ENCODE results near the gene SLC25A36.
"Not testable (repeated sequence)": the region's sequence is repeated elsewhere in the genome, so short reads cannot be mapped to it uniquely, and the experiment has no call there.

Gene SLC25A36

DNA sequence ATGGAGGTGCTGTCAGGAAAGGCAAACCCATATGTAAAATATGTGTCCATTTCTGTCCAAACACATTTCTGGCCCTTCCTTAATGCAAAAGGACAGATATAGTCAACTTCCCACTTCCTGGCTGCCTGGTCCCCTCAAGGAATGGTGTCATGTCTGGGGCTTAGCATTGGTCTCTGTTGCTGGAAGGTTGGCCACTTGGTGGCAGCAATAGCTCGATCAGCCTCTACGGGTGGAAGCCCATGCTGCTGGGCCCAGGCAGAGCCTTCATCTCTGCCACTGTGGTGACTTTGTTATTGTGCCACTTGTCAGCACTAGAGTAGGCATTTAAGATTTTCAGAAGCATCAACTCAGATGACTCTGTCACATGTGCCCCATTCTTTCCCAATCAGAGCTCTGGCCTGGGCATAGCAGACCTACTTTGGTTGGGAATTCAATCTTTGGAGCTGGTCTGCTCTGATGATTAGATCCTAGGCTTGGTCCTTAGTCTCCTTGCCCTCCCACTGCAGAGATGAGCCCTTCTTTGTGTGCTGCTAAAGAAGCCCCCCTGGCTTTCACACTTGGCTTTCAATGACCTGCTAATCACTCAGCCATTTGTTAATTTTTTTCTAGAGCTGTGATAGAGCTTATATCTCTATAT is 58.5 kb downstream of the SLC25A36 start:
- no peak for DNase-seq

DNA sequence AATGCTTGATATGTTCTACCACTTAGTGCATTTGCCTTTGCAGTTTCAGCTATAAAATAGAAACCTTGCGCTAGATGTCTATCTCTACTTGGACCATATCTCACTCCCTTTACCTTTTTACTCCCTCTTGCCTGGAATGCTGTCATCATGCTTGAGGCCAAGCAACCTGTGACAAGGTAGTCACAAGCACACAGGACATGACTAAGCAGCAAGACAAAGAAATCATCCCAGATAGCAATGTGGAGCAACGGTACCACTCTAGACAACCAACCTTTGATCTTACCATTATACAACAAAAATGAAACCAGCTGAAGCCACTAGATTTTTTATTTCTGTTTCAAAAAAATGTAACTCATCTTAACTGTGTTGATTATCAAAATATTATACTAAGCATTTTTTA is 59.0 kb downstream of the SLC25A36 start:
- DNase-seq = no peak

DNA sequence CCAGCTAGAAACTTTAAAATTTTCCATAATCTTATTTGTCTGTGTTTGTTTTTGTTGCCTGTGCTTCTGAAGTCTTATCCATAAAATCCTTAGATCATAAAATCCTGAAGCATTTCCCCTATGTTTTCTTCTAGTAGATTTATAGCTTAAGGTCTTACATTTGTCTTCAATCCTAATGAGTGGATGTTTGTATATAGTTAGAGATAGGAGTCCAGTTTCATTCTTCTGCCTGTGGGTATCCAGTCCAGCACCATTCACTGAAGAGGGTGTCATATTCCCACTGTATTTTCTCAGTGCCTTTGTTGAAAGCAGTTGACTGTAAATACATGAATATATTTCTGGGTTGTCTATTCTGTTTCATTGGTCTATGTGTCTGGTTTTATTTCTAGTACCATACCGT is 64.7 kb downstream of the SLC25A36 start:
- DNase-seq = no peak

- DNase-seq = no peak
These were observed 67.9 kb downstream of the SLC25A36 start for GRCh38 chr3:141009496-141009895.

DNA sequence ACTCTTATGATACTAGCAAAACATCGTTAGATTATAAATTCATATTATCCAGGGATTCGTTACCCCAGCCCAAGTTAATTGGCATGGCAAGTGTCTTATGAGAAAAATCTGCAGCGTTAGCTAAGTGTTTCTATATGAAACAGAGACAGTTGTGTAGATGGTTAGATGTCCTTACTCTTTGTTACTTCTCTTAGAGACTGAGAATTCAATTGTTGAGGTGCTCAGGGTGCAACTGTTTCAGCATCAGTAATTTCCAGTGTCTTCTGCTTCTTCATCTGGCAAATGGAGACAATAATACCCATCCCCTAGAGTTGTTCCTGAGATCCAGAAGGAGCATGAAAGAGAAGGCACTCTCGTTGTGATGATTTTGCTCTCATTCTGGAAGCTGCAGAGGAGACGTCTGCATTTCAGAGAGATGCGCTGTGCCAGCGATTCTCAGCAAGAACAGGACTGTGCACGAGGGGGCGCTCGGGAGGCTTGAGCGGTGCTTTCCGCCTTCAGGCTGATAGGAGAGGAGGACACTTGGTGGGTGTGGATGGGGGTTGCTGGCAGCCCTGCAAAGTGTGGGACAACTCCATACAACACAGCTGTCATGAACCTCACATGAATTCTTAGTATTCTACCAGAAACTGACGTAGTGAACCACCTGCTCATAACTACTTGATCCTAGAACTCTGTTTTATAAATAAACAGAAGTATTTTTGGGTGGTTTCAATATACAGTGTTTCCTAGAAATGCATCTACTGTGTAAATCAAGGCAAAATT is 69.8 kb downstream of the SLC25A36 start:
- DNase-seq = no peak

GRCh38 chr3:141011997-141012262 is 70.3 kb downstream of the SLC25A36 start:
- DNase-seq = no peak

- DNase-seq = no peak
These were observed 70.9 kb downstream of the SLC25A36 start for GRCh38 chr3:141012571-141012970.

GRCh38 chr3:141015481-141015880 is 73.8 kb downstream of the SLC25A36 start:
- DNase-seq = no peak

- not testable (repeated sequence) for DNase-seq
These were observed 76.0 kb downstream of the SLC25A36 start for GRCh38 chr3:141017366-141018322.

DNA sequence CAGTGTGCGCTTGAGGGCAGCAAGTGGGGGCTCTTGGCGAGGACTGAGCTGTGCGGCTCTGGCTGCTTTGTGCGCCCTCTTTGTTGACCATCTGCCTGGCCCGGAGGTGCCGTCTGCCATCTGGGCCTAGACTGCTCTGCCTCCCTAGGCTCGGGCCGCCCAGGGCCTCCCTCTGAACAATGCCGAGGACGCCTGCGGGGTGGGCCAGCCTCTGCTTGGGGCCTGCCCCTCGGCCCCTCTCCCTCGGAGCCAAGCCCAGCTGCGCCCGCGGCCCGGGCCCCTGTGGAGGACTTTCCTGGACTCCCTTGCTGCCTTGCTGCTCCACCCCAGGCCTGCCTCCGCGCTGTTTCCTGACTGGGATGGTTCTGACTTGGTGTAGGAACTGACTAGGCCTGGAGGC is 77.6 kb downstream of the SLC25A36 start:
- no peak for DNase-seq

DNA sequence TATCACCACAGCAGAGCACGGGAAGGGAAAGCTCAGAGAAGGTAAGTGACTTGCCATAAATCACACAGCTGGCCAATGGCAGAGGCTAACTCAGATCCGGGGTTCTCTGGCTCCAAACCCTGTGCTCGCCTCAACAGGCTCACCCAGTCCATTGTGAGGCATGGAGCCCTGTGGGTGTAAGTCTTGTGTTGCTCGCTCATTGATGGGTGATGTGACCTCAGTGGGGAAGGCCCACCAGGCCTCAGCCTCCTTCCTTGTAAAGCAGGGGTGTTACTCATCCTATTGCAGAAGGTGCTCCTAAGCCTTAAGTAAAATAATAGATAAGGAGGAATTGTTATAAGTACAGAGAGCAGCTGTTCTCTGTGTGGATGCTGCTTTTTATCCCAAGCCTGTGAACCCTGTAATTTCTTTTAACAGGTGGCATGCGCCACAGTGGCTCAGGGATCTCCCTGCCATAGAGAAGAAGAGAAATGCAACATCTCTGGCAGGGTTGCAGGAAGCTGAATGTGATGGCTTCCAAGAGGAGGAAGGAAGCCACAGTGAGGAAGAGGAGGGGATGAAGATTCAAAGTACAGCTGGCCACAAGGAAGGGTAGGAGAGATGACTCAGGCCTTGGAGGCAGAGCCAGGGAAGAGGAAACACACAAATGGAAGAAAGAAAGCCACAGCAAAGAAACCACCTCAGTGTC is 78.7 kb downstream of the SLC25A36 start:
- DNase-seq = no peak

GRCh38 chr3:141021261-141021660 is 79.6 kb downstream of the SLC25A36 start:
- no peak for DNase-seq
